ENCODE results near the gene ATP1A2.
"Not testable (repeated sequence)": the region's sequence is repeated elsewhere in the genome, so short reads cannot be mapped to it uniquely, and the experiment has no call there.

The ATP1A2 gene

DNA sequence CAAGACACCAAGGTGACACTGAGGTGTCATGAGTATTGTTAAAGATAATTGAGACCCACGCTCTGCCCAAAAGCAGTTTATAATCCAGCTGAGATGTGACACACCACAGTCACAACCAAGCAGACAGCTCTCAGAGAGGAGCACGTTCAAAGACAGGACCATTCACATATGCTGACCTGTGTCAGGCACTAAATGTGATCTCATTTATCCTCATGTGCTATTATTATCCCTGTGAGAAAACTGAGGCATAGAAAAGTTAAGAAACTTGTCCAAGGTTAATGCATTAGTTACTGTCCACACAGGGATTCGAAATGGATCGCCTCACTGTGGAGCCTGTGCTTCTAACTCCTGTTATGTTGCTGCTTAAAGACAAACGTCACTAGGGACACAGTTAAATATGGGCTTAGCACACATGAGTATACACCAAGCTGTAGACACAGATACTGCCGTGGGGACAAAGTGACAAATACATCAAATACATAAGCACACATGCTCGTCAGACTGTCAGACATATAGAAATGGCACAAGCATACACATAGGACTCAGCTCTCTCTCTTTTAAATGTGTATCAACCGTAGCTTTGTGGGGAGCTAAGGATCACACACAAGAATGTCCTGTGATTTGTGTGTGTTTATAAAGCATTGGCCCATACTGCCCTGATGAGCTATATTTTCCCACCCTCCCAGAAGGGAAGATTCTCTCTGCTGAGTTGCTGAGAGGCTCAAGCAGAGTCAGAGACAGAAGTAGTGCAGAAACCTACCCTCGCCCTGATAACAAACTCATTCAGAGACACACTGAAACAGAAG lies 13.6 kb upstream of the ATP1A2 start:
- DNase-seq, result no peak

DNA sequence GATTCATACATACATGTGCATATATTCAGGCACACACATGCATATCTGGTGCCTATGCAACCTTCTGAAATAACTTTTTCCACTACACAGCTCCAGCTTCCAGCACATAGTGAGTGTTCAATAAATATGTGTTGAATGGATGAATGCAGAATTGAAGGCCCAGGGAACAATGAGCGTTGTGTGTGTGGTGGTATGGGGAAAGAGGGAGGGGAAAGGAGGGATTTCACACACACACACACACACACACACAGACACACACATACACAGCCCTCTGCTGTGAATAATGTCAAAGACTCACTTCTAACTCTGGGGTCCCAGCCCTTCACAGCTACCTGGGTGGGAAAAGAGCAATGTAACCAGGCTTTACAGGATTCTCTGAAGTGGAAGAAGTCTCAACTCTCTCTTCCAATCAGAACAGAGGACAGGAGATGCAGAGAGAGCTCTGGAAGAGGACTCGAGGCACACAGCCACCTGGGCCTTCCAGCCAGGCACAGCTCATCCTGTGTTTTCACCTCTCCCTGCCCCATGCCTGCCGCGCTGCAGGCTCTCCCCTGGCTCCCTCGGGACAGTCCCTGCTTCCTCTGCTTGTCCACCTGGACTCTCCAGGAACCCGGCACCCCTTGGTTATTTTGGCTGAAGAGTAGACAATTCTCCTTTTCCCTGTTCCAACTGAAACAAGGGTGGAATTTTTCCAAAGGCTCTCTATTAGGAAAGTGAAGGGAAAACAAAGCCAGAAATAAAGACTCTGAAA lies 11.7 kb upstream of the ATP1A2 start:
- DNase-seq, result no peak

DNA sequence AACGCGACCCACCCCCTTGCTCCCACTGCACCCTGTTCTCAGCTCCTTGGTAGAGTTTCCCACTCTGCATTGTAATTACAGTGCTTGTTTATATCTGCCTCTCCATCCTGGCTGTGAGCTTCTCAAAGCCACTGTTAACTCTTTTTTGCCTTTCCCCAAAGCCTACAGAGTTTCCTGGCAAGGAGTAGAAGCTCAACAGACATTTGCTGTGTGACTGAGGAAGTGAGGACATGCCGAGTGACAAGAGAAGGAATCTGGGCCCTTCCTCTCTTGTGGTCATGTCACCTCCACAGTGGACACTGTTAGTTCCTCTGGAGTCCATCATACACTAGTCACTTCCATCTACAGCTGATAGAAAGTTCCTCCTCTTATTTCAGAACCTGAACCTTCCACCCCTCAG lies 11.1 kb upstream of the ATP1A2 start:
- DNase-seq, result no peak

DNA sequence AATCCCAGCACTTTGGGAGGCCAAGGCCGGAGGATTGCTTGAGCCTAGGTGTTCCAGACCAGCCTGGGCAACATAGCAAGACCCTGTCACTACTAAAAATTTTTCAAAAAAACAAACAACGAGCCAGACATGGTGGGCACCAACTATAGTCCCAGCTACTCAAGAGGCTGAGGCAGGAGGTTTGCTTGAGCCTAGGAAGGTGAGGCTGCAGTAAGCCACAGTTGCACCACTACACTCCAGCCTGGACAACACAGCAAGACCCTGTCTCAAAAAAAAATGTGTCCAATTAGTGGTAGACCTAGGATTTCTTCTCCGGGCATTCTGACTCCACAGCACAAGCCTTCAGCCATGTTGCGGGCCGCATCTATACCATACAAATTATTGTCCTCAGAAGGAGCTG lies 10.4 kb upstream of the ATP1A2 start:
- no peak for DNase-seq

DNA sequence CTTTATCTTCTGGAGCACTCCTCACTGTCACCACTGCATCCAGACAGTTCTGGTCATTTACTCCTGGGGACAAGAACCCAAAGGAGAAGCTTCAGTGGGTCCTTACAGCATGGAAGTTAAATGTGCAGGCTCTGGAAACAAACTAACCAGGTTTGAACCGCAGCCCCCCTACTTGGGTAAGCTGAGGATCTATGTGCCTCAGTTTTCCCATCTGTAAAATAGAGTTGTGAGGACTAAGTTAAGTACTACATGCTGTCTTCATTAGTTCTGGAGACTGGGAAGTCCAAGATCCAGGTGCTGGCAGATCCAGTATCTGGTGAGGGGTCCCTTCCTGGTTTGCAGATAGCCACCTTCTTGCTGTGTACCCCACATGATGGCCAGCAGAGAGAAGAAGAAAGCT lies 8.0 kb upstream of the ATP1A2 start:
- no peak for DNase-seq

DNA sequence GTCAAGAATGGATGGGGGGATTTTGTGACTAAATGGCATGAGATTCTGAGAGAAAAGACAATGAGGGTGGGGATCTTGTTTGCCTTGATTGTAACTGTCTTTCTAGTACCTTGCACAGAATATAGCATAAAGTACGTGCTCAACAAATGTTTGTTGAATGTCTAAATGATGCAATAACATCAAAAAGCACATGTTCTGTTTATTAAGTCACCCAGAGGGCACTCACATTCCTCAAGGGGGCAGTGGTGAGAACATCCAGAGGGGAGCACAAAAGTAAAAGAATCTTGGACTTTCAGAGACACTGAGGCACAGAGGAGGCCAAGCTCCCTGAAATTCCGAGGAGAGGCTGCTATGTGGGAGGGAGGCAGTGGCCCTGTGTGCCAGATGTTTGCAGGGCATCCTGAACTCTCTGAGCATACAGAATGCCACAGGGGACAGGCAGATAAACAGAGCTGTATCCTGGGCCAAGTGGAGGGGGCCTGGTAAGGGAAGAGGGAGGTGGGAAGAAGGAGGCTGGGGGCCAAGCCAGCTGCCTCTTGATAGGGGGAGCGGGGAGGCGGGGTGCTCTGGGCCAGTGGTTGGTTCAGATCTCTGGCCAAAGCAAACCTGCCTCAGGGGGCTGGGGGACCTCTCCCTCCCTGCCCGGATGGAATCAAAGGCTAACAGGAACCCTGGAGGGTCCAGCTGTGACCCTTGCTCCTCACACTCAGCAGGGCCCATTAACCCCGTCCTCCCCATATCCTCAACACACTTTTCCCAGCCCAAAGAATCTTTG lies 6.5 kb upstream of the ATP1A2 start:
- no peak for DNase-seq

DNA sequence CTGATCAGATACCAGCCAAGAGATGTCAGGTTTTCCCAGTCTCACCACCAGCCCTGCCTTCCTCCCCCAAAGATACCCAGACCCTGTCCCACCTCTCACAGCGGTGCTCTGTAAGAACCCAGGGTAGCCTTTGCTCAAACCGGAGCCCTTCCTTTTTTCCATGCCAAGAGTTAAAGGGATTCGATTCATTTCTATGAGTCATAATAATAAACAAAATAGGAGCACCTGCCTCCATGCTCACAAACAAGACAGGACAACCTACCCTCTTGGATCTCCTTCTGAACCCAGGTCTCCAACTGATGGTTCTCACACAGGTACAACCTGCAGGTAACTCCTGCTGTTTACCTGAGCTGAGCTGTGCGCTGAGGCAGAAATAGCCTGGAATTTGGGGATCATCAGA lies 5.9 kb upstream of the ATP1A2 start:
- no peak for DNase-seq

DNA sequence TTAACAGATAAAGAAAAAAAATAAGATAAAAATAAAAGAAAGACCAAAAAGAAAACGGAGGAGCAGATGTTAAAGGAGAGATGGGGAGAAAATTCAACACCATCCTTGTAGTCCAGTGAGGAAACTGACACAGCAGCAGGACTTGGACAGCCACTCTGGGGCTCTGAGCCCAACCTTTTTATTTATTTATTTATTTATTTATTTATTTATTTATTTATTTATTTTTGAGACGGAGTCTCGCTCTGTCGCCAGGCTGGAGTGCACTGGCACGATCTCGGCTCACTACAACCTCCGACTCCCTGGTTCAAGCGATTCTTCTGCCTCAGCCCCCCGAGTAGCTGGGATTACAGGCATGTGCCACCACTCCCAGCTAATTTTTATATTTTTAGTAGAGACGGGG lies 4.1 kb upstream of the ATP1A2 start:
- not testable (repeated sequence) for DNase-seq

DNA sequence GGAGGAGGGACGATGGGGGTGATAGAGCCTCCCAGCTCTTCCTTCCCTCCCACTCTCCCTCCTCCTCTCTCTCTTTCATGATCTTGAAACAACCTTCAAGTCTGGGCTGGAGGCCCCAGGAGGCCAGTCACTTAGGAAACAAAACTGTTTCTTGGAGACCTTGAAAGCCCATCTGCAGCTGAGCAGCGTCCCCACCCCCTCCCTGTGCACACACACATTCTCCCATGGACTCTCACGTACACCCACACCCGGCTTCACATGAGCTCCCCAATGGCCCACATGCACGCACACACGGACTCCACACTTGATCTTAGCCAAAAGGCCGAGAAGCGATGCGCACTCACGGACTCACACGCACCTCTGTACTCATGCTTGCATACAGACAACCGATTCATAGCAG lies 3.2 kb upstream of the ATP1A2 start:
- DNase-seq, result no peak

DNA sequence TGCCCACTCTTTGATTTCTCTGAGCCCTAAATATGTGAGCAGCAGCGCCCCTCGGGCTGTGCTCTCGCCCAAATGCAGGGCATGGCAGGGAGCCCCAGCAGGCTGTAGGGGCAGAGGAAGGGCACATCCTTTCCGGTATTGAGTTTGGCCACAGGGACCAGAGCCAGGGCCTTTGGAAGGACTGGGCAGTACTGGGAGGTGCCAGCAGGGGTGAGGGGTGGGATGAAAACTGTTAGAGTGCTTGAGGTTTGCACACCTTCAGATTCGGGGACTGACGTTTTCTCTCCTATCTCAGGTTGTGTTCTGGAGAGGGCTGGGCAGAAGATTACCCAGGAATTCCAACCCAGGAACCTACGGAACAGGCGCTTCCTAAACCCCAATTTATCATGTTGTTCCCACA lies 2.2 kb upstream of the ATP1A2 start:
- no peak for DNase-seq

DNA sequence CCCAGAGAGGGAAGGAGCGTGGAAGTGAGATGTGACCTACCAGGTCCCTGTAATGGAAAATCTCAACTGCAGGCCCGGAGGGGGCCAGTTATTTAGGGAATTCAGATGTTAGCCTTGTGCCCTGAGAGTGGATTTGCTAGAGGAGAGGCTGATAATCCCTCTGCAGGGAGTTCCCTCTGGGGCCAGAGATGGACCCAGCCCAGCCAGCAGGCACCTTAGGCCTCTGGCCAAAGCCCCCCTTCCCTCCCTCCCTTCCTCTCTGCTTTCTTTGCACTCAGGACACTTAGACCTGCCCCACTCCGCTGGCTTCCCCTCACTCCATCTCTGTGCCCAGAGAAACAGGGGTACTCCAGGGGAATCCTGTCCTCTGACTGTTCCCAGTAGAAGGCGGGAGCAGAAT lies 1.5 kb upstream of the ATP1A2 start:
- no peak for DNase-seq

DNA sequence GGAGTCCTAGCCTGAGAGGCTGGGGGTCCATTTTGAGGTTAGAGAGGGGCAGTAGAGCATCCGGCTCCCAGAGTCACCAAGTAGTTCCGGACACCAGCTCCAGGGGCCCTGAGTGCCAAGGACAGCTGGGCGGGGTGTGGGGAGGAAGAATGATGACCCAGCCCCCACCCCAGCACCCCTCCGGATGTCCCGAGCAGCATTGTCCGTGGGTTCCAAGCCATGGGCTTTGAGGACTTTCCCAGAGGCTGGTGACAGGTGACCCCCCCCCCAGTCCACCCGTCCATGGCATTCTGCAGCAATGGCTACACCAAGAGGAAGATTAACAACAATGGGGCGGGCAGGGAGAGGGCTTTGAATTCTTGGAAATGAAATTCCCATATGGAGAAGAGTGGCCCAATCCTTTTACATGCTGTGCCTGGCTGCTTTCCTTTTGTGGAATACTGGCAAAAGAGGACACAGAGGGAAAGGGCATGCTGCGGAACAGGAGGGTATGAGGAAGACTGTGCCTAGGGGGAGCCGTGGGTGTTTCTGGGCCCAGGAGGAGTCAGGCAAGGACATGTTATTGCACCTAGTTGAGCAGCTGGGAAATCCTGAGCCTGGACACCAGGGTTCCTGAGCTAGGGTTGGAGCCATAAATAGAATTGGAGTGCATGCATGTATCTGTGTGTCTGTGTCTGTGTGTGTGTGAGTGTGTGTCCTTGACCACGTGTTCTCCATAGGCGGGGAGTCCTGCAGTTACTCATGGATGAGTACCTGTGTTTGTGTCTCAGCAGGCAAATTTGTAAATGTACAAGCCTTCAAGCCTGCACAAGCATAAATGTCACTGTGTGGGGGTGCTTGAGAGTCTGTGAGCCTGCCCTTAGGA lies 956 bp downstream of the ATP1A2 start:
- DNase-seq, result no peak

DNA sequence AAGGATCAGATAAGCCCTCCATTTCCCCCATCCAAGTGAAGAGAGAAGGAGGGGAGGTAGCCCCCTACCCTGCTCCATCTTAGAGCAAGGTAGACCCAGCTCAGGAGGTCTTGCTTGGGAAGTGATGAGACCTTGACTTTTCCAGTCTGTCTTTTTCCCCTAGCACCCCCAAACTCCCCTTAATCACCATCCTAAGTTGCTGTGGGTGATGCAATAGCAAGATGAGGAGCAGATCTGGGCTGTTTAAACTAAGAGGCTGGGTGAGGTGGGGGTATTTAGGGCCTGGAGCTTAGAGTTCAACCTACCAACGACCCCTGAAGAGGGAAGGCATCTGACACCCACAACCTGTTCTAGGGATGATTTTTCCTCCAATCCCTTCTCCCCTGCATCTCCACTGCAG lies 1.7 kb downstream of the ATP1A2 start:
- DNase-seq, result no peak

DNA sequence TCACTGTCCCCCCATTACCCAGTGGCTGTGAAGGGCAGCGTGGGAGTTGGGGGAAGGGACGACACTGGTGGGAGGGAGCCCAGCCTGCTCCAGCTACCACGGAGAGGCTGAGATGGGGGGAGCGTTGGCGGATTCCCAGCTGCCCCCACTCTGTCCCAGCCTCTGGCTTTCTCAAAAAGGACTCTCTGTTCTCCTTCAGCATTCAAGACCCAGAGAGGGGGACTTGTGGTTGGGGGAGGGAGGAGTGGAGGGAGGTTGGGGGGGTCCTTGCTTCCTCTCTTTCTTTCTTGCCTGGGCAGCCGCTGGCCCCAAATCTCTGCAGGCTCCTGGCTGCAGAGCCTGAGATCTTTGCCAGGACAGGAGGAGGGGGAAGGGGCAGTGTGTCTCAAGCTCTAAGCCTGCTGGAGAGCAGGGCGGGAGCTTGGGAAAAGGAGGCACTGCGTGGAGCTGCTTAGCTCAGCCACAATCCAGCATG lies 2.2 kb downstream of the ATP1A2 start:
- DNase-seq, result peak; percentile 16

DNA sequence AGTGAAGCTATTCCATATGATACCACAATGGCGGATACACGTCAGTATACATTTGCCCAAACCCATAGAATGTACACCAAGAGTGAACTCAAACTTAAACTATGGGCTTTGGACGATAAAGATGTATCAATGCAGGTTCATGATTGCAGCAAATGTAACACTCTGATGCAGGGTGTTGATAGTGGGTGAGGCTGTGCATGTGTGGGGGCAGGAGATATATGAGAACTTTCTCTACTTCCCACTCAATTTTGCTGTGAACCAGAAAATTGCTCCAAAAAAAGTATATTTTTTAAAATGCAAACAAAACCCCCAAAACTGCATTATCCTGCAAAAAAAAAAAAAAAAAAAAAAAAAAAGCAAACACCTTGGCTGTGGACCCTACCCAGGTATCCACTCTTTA lies 3.4 kb downstream of the ATP1A2 start:
- no peak for DNase-seq

DNA sequence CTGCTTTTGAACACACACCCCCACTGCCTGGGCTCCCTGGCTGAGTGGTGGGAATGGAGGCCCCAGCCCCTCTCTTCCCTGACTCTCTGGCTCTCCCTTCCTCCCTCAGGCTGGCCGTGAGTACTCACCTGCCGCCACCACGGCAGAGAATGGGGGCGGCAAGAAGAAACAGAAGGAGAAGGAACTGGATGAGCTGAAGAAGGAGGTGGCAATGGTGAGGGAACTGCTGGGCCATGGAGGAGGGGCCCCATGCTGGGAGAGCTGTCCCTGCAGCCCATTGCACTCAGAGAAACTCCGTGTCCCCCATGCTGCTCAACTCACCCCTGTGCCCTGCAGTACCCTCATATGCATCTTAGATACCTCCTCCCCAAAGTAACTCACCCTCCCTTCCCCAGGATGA lies 5.2 kb downstream of the ATP1A2 start:
- no peak for DNase-seq

DNA sequence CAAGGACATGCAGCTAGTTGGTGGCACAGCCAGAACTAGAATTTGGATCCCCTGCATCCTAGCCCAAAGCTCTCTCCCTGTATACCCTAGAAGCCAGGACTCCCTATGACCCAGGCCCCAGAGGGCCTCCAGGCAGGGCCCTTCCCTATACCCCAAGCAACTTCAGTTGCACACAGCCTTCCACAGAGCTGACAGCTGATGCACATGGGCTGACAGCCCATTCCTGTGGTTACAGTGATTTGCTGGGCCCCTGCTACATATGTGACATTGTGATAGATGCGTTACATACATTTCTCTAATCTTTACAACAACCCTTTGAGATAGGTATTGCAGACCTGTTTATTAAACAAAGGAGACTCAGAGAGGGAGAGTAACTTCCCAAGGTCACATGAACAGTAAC lies 5.8 kb downstream of the ATP1A2 start:
- no peak for DNase-seq

DNA sequence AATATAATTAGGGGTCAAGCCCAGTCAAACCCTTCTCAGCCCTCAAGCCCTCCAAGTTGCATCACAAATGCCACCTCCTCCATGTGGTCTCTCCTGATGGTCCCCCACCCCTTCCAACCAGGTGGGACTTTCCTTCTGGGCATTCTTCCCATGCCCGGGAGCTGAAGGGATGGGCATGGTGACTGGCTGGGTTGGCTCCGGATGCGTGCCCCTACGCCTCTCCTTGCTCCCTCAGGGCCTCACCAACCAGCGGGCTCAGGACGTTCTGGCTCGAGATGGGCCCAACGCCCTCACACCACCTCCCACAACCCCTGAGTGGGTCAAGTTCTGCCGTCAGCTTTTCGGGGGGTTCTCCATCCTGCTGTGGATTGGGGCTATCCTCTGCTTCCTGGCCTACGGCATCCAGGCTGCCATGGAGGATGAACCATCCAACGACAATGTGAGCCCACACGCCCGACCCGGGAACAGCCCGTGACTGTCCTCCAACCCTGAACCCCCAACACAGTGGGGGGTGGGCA lies 7.5 kb downstream of the ATP1A2 start:
- no peak for DNase-seq

DNA sequence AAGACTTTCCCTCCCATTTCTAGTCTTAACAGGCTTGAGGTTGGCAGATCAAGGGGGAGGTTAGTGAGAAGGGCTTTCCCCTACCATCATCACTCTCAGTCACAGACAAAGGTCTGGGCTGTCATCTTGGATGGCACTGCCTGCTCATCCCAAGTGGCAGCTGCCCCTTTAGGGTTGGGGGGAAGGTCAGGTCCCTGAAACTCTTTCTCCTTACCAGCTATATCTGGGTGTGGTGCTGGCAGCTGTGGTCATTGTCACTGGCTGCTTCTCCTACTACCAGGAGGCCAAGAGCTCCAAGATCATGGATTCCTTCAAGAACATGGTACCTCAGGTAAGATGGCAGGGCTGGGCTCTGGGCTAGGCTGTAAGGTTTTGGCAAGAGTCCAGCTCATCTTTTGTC lies 8.2 kb downstream of the ATP1A2 start:
- DNase-seq, result no peak

DNA sequence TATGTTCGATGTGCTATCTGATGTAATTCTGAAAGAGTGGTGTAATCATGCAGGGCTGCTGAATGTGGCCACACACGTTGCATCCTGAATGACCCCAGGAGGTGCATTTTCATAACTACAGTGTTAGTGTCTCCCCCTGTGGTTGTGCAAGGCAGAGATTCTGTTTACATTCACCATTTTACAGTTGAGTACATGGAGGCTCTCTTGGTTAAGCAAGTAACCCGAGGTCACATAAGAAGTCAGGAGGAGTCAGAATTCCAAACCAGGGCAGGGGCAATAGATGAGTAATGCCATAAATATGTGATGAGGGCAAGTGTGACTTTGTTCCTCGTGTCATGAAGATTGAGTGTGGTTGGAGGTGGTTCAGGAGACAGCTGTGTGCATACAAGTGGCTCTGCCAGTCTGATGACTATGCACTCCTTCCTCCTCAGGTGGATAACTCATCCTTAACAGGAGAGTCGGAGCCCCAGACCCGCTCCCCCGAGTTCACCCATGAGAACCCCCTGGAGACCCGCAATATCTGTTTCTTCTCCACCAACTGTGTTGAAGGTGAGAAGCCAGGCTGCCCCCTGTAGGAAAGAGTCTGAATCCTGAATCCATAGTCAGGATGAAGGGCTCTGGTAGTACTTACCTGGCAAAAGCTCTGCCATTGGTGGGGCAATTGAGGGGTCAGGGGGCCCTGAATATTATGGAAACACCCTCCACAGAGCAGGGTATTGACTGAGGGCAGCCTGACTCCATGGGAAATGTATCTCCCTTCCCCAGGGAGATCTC lies 9.3 kb downstream of the ATP1A2 start:
- no peak for DNase-seq

DNA sequence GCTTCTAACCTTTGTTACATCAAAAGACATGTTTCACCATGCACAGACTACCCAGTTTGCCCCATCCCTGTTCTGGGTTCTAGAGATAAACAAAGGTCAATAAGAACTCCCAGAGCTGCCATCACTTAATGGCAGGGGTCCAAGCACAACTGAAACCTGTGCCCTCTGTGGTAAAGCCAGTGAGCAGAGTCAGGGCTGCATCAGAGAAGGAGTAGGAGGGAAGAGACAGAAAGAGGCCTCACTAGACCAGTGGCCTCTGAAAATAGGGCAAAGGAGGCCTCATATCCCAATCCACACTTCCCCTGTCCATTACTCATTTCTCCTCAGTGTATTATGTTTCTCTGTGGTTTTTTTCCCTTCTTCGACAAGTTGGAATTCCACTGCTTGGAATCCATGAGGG lies 10.2 kb downstream of the ATP1A2 start:
- no peak for DNase-seq

DNA sequence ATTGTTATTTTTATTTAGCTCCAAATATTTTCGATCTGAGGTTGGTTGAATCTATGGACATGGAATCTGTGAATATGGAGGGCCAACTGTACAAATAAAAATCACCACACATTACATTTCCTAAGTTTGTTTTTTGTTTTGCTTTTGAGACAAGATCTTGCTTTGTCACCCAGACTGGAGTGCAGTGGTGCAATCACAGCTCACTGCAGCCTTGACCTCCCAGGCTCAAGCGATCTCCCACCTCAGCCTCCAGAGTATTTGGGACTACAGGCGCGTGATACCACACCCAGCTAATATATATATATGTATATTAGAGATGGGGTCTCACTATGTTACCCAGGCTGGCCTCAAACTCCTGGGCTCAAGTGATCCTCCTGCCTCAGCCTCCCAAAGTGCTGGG lies 10.8 kb downstream of the ATP1A2 start:
- not testable (repeated sequence) for DNase-seq
